HG03108 (cell line): ENCODE results near the gene PCSK4.
A peak's percentile ranks its signal among the peaks of the same experiment; 100 is the strongest.
"Not testable (repeated sequence)": the region's sequence is repeated elsewhere in the genome, so short reads cannot be mapped to it uniquely, and the experiment has no call there.

Experiments used
- ATAC-seq: cut with Tn5 transposase; IDR thresholded peaks from one replicate; pipeline ENCODE4 v1.9.1; 2021; ENCODE audit warnings: moderate library complexity; ENCODE audit not compliant: unreplicated experiment

PCSK4 gene

GRCh38 chr19:1489463-1490310 lies 463 bp downstream of the PCSK4 start:
- no peak for ATAC-seq

DNA sequence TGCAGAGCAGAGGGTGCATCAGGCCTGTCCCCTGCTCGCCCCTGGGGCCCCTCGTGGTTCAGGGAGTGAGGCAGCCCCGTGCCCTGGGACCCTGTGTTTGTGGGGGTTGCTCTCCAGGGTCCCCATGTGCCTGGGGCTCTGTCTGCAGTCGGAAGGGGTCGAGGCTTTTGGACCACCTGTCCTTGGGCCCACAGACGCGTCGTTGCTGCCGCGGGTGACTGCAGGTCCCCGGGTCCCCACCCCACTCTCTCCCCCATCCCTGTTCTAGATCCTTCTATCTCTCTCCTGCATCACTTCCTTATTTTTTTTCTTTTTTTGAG lies 1.9 kb downstream of the PCSK4 start:
- ATAC-seq: no peak

GRCh38 chr19:1487576-1488281 lies 2.4 kb downstream of the PCSK4 start:
- ATAC-seq: no peak

DNA sequence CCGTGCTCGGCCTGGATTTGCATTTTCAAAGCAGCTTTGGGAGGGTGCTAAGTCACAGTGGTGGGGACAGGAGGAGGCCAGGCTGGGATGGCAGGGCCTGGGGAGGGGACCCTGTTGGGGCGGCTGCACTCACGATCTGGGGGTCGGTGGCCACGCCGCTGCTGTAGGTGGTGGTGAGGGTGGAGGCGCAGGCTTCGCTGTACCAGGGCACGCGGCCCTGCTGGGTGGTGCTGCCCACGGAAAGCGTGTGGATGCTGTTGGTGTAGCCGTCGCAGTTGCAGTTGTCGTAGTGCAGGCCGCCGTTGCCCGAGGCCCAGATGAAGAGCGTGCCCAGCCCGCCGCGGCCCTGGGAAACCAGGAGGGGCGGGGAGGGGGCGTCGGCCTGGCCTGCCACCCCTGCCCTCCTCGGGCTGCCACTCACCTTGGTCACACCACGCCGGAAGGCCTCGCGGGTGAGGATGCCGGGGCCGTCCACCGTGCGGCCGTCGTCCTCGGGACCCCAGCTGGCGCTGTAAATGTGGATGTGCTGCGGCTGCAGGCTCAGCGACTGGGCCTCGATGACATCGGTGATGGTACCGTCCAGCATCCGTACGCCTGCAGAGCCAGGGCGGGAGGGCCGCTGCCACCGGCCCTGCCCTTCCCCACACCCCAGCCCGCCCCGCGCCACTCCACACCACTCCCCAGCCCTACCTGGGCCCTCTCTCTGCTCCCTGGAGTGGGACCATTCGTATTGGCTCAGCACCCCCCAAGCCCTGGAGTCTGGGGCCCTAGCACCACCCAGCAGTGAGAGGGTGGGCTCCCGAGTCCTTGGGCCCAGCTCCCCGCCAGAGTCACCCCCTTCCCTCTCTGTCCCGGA lies 3.2 kb downstream of the PCSK4 start:
- no peak for ATAC-seq

DNA sequence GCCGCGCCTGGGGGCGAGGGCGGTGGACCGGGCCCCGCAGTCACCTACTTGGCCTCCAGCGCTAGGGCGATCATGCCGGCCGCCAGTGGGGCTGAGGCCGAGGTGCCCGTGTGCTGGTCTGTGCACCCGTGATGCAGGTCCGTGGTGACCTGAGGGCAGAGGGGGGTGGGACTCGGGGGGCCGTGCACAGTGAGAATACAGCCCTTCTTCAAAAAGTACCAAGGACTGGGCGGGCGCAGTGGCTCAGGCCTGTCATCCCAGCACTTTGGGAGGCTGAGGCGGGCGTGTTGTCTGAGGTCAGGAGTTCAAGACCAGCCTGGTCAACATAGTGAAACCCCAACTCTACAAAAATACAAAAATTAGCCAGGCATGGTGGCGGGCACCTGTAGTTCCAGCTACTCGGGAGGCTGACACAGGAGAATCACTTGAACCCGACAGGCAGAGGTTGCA lies 6.1 kb downstream of the PCSK4 start:
- no peak for ATAC-seq

DNA sequence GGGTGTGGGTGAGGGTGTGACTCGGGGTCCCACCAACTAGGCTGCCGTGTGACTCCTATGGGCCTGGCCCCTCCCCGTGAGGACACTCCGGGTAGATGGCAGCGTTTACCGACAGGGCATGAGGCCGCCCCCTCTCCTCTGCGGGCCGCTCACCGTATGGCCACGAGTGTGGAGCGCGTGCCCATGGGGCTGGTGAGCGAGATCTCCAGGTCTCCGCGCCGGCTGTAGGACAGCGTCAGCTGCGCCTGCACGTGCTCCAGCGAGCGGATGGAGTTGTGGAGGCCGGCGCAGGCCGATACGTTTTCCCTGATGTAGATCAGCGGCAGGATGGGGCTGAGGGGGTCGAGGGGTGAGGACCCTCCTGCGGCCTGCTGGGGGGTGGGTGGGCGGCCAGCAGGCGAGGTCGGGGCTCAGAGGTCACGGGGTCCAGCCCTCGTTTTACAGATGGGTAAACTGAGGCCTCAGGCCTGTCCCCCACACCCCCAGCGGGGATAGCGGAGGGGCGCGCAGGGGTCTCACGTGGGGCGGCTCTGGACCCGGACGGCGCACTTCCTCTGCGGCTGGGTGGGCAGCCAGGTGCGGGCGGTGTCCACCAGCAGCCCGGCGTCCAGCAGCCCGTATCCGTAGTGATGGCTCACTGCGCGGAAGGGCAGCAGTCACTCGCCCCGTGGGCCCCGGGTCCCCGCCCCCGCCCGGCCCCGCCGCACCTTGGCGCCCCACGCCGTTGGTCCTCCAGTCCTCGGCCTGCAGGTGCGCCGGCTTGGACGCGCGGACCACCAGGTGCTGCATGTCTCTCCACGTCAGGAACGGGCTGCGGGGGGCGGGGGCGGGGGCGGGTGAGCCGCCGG lies 6.8 kb downstream of the PCSK4 start:
- ATAC-seq: no peak

DNA sequence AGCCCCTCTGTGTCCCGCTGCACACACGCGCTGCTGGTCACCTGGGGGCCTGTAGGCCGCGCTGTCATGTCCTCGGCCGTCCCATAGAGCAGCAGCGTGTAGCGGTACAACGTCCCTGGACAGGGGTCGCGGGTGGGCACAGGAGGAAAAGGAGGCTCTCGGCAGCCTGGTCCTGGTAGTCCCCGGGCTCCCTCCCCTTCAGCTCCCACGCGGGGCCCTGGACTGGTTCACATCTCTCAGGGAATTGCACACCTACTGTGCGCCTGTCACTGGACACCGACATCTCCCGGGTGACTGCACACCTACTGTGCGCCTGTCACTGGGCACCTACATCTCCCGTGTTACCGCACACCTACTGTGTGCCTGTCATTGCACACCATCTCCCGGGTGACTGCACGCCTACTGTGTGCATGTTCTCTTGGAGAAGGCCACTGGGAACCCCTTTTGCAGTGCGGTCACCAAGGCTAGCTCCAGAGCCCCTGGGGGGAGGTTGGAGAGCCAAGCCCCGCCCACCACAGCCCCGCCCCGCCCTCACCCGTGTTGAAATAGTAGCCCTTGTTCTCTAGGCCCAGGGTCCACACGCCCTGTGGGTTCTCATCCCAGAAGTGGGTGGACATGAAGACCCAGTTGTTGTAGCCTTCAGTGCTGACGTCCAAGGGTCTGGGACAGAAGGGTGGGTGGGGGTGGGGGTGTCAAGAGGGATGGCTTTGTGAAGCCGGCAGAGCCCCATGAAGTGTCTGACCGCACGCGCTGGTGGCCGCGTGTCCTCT lies 7.6 kb downstream of the PCSK4 start:
- ATAC-seq: no peak

DNA sequence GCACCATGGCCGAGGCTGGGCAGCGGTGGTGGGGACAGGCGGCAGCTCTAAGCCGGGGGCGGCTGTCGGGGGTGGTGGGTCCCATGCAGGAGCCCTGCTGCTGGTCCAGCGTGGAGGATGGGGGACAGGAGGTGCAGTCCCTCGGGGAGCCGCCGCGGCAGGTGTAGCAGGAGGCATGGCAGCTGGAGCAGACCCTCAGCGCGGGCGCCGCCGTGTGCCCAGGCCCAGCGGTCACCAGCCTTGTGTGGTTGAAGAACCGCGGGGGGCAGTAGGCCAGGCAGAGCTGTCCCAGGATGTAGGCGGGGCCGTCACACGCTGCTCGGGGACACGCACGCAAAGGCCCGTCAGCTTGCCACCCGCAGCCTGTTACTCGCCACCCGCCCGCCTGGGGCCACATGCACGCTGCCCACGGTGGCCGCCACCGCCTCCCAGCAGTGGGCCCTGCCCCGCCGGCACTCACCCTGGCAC lies 8.2 kb downstream of the PCSK4 start:
- no peak for ATAC-seq

DNA sequence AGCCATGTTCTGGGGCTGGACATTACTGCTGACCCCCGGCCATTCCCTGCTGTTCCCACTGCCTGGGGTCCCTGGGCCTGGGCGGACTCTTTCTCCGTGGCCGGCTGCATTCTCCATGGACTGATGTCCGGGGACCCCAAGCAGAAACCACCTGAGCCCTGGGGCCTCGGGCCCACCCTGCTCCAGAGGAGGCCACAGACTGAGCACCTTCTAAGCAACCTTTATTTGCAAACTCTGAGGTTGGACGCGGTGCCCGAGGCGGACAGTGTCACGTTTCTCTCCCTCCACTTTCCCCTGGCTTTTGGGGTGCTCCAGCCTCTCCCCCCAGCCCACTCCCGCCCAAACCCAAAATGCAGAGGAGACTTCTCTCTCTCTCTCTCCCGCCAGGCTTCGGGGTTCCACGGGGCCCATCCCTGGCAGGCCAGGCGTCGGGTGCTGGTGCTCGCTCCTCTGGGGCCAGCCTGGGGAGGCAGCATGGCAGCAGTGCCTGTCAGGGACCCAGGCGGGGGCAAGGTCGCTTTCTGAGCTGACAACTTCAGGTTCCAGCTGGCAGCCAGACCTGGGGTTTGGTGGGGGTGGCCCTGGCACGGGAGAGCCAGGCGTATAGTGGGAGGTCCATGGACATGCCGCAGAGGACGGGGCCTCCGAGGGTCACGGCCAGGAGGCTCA lies 8.8 kb downstream of the PCSK4 start:
- no peak for ATAC-seq

GRCh38 chr19:1478934-1479707 lies 11.0 kb downstream of the PCSK4 start, which contains the start of gene C19orf25:
TSS of gene C19orf25 (minus strand) at chr19:1479215. CDS start at chr19:1478903, 312 bp downstream.
- peak; percentile 73 for ATAC-seq

GRCh38 chr19:1477056-1477455 lies 13.1 kb downstream of the PCSK4 start:
- not testable (repeated sequence) for ATAC-seq

DNA sequence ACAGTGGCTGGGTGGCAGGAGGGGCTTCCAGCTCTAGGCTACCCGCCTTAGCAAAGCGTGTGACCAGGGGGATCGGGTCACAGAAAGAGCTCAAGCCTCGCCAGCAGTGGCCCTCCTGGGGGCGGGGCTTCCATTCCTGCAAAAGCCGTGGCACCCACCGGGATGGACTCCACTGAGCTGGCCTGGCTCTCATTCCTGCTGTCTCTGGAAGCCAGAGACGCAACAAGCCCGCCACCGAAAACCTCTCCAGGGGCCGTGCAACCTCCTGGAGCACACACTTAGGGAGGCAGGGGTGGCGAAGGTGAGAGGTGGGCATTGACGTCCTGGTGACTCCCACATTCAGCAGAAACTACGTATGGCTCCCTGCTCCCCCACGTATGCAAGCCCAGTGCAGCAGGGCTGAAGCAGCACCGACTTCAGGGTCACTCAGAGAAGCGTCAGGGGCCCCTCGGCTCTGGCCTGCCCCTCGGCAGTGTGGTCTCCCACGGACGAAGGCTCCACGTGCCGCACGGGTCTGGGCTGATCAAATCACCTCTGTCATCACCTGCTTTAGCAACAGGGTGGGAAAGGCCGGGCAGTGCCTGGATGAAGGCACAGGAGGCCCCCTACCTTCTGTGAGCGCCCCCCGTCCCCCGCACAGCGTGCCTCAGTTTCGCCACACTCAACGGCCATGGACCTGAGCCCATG lies 14.3 kb downstream of the PCSK4 start:
- no peak for ATAC-seq

DNA sequence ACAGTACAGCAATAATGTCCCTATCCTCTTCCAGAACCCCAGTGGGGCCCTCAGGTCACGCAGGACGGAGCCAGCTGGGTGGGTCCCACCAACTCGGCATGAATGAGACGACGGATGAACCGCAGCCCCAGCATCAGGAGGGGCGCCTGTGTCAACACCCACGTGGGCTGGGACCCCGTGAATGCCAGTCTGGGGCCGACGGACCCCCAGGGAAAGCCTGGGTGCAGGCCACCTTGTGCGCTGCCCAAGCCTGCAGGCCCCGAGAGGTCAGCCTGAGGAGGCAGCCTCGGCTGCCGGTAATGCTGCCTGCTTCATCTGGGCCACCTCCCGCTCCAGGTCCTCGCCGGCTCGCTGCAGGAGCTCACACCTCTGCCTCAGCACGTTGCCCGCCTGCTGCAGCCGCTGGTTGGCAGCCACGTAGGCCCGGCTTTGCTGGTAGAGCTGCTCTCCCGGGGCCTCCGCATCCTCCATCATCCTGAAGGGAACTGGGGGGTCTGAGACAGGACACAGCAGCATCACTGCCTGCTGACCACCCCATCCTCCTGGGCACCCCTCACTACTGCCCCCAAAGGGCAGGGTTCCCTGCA lies 15.3 kb downstream of the PCSK4 start:
- ATAC-seq: no peak

DNA sequence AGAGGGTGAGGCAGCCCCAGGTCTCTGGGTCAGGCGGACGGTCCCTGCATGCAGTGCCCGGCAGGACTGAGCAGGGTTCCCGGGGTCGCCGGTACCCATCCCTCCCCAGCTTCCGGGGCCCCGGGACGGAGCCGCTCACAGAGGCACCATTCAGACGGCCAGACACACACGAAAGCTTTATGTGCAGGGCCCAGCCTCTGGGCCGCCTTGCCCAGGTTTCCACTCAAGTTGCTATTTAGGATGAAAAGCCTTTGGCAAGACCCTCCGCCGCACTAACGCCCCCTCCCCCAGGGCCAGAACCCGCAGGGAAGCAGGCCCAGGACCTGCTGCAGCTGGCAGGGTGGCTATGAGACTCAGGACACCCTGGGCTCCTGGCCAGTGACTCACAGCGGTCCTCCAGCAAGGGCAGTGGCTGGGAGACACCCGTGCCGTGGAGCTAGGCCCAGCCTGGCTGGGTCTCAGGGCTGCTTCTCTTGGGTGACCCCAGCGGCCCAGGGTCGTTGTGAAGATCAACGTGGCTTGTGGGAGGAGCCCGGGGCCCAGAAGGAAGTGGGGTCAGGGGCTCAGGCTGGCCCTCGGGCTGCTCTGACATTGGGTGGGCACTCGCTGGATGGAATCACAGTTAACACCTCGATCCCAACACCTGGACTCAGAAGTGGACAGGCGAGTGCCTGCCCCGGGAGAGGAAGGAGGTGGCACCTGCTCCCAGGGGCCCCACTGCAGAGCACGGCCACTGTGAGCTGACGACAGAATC lies 16.0 kb downstream of the PCSK4 start:
- ATAC-seq: no peak

GRCh38 chr19:1473085-1473851 lies 16.9 kb downstream of the PCSK4 start:
- no peak for ATAC-seq
